Mesendoderm (in vitro differentiated cells): ENCODE data around the gene VRK1.

Experiments used
- DNase-seq: peaks from one replicate; pipeline ENCODE4 v3.0.0; 2013
- H2AK5ac ChIP-seq: 2 replicates; pipeline ENCODE4 v1.6.1; 2013; ENCODE audit warnings: low read length, inconsistent platforms
- H2BK120ac ChIP-seq: 2 replicates; pipeline ENCODE4 v1.6.1; 2013; ENCODE audit warnings: low read depth, mild to moderate bottlenecking, low read length, moderate library complexity, mixed read lengths
- H2BK15ac ChIP-seq: replicated peaks from 2 replicates; pipeline ENCODE4 v1.6.1; 2013; ENCODE audit warnings: low read depth, mild to moderate bottlenecking, moderate library complexity
- H2BK5ac ChIP-seq: 2 replicates; pipeline ENCODE4 v1.6.1; 2013; ENCODE audit warnings: low read length, inconsistent platforms
- H3K18ac ChIP-seq: 2 replicates; pipeline ENCODE4 v1.6.1; 2013; ENCODE audit warnings: mild to moderate bottlenecking, low read length, mixed read lengths
- H3K23ac ChIP-seq: one replicate; pipeline ENCODE4 v1.6.1; 2013; ENCODE audit warnings: low read length
- H3K27ac ChIP-seq: 2 replicates; pipeline ENCODE4 v1.5.1; 2013; ENCODE audit warnings: low read depth, mild to moderate bottlenecking, inconsistent platforms, low read length, moderate library complexity
- H3K27me3 ChIP-seq: 2 replicates; pipeline ENCODE4 v1.6.1; 2013; ENCODE audit warnings: low read length, control low read depth, mild to moderate bottlenecking, inconsistent platforms; ENCODE audit not compliant: insufficient read depth, poor library complexity
- H3K36me3 ChIP-seq: 2 replicates; pipeline ENCODE4 v1.6.1; 2013; ENCODE audit warnings: low read length, inconsistent platforms; ENCODE audit not compliant: control insufficient read depth, insufficient read depth
- H3K4ac ChIP-seq: one replicate; pipeline ENCODE4 v1.6.1; 2013; ENCODE audit warnings: low read depth, mild to moderate bottlenecking, low read length, moderate library complexity
- H3K4me1 ChIP-seq: 2 replicates; pipeline ENCODE4 v1.6.1; 2013; ENCODE audit warnings: low read depth, low read length, inconsistent platforms; ENCODE audit not compliant: control insufficient read depth
- H3K4me2 ChIP-seq: 2 replicates; pipeline ENCODE4 v1.6.1; 2013; ENCODE audit warnings: low read length
- H3K4me3 ChIP-seq: 2 replicates; pipeline ENCODE4 v1.5.1; 2013; ENCODE audit warnings: mild to moderate bottlenecking, low read length
- H3K56ac ChIP-seq: one replicate; pipeline ENCODE4 v1.6.1; 2013; ENCODE audit warnings: low read length
- H3K79me1 ChIP-seq: 2 replicates; pipeline ENCODE4 v1.6.1; 2013; ENCODE audit warnings: low read length, inconsistent platforms
- H3K79me2 ChIP-seq: 2 replicates; pipeline ENCODE4 v1.6.1; 2013; ENCODE audit warnings: mild to moderate bottlenecking, low read length; ENCODE audit not compliant: control insufficient read depth, insufficient read depth
- H3K9ac ChIP-seq: 2 replicates; pipeline ENCODE4 v1.6.1; 2013; ENCODE audit warnings: low read length, inconsistent platforms
- H4K5ac ChIP-seq: one replicate; pipeline ENCODE4 v1.6.1; 2013; ENCODE audit warnings: low read length
- H4K8ac ChIP-seq: one replicate; pipeline ENCODE4 v1.6.1; 2013; ENCODE audit warnings: low read depth, mild to moderate bottlenecking, control low read depth, low read length, moderate library complexity
- WGBS: extraction: QIAGEN DNeasy Blood & Tissue Kit; methylation state at CpG from one replicate; pipeline ENCODE4 v1.1.7; 2013; ENCODE audit warnings: low lambda C conversion rate, missing lambda C conversion rate; ENCODE audit not compliant: insufficient coverage; ENCODE audit errors: extremely low coverage; 5-methylcytosine and 5-hydroxymethylcytosine counted together

The VRK1 gene

DNA sequence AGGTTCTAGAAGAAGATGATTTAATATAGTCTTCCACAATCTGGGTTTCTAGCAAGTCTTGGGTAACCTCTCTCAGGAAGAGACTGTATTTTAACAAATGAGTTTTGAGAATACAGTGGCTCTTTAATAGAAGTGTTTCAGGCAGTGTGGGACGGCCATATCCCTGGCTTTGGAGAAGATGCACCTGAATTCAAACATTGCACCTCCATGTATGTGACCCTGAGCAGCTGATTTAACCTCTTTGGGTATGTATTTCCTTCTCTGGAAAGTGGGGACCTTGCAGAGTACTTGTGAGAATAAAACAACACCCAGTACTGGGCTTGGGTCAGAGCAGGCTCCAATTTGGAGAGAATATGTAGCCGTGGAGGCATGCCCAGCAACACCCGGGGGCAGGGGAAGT lies 15.8 kb upstream of the VRK1 start:
- no peak overlapping the region for H3K4ac ChIP-seq
- H3K27ac ChIP-seq, result no peak overlapping the region
- H3K27me3 ChIP-seq, result no peaks in the 10 kb centered on the region
- no peak overlapping the region for H2BK15ac ChIP-seq
- H3K4me1 ChIP-seq, result no peaks in the 10 kb centered on the region
- H4K8ac ChIP-seq, result no peak overlapping the region
- no peaks in the 10 kb centered on the region for H3K36me3 ChIP-seq
- H2BK120ac ChIP-seq, result no peak overlapping the region
- no peak overlapping the region for H3K4me2 ChIP-seq
- DNase-seq, result no peak
- H3K79me1 ChIP-seq, result no peaks in the 10 kb centered on the region
- no peak overlapping the region for H3K56ac ChIP-seq
- H2BK5ac ChIP-seq, result no peak overlapping the region
- H3K23ac ChIP-seq, result no peak overlapping the region
- H3K9ac ChIP-seq, result no peak overlapping the region
- no peak overlapping the region for H3K18ac ChIP-seq
- H3K4me3 ChIP-seq, result no peak overlapping the region
- no peaks in the 10 kb centered on the region for H3K79me2 ChIP-seq
- no CpG with 5 or more reads among the region's 3 CpGs for WGBS
- no peak overlapping the region for H4K5ac ChIP-seq
- H2AK5ac ChIP-seq, result no peak overlapping the region

DNA sequence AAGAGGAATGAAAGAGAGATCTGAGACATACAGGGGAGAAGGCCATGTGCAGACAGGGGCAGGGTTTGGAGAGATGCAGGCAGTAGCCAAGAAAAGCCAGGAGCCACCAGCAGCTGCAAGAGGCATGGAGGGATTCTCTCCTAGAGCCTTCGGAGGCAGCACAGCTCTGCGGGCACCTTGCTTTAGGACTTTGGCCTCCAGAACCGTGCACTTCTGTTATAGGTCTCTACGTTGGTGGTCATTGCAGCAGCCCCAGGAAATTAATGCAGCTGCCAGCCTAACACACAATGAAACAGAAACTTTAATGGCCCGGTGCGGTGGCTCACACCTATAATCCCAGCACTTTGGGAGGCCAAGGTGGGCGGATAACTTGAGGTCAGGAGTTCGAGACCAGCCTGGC lies 14.7 kb upstream of the VRK1 start:
- no peaks in the 10 kb centered on the region for H3K79me2 ChIP-seq
- no peaks in the 10 kb centered on the region for H3K36me3 ChIP-seq
- H3K9ac ChIP-seq, result no peak overlapping the region
- no CpG with 5 or more reads among the region's 8 CpGs for WGBS
- no peaks in the 10 kb centered on the region for H3K4me1 ChIP-seq
- no peak overlapping the region for H2BK15ac ChIP-seq
- no peak overlapping the region for H3K56ac ChIP-seq
- H3K18ac ChIP-seq, result no peak overlapping the region
- no peak overlapping the region for H2BK5ac ChIP-seq
- no peak overlapping the region for H3K4ac ChIP-seq
- no peak overlapping the region for H3K4me2 ChIP-seq
- DNase-seq, result no peak
- H3K23ac ChIP-seq, result no peak overlapping the region
- H4K8ac ChIP-seq, result no peak overlapping the region
- H3K27me3 ChIP-seq, result no peaks in the 10 kb centered on the region
- H4K5ac ChIP-seq, result no peak overlapping the region
- no peaks in the 10 kb centered on the region for H3K79me1 ChIP-seq
- H3K4me3 ChIP-seq, result no peak overlapping the region
- no peak overlapping the region for H3K27ac ChIP-seq
- no peak overlapping the region for H2BK120ac ChIP-seq
- no peak overlapping the region for H2AK5ac ChIP-seq

DNA sequence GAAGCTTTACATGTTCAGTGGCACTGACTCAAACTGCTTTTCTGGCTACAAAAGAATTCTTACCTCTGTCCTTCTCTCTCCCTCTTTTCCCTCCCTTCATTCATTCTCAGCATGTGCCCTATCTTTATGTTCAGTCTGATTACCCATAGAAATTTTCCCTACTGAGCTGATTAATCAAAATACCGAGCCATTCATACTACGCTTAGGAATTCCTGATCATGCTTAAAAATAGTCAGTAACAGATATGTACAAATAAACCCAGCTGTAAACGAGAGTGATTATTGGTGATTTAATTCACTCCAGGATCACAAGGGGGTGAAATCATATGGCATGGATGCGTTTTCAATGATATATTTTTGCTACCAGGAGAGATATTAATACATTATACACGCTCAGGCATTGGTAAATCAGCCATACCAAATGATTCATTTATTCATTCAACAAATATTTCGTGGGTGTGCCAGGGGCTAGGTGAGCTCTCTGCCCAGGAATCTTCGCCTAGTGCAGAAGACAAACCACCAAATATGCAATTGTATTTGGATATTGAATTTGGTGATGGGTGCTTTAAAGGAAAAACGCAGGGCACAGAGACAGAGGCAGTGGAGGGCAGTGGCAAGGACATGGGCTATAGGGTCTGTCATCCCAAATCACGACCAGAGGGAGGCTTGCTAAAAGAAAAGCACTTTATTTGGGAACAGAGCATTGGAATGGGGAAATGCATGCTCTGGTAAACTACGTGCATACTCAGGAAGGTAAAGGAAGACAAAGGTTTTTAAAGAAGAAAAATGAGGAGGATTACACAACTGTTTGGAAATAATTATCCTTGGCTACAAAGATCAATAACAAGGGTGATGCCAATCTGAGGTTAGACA lies 13.9 kb upstream of the VRK1 start:
- Histone ChIP-seq H3K56ac (no peak overlapping the region), H2BK120ac (no peak overlapping the region), H2BK15ac (no peak overlapping the region), H3K36me3 (no peaks in the 10 kb centered on the region), H2BK5ac (no peak overlapping the region), H3K4me2 (no peak overlapping the region), H4K8ac (no peak overlapping the region), H3K27me3 (no peaks in the 10 kb centered on the region), H3K79me1 (no peaks in the 10 kb centered on the region), H3K18ac (no peak overlapping the region), H2AK5ac (no peak overlapping the region), H3K9ac (no peak overlapping the region), H3K4me3 (no peak overlapping the region), H3K4ac (no peak overlapping the region), H3K4me1 (no peaks in the 10 kb centered on the region), H3K27ac (no peak overlapping the region), H3K79me2 (no peaks in the 10 kb centered on the region), H4K5ac (no peak overlapping the region), H3K23ac (no peak overlapping the region)
- DNase-seq, result no peak
- WGBS, result no CpG with 5 or more reads among the region's 10 CpGs

DNA sequence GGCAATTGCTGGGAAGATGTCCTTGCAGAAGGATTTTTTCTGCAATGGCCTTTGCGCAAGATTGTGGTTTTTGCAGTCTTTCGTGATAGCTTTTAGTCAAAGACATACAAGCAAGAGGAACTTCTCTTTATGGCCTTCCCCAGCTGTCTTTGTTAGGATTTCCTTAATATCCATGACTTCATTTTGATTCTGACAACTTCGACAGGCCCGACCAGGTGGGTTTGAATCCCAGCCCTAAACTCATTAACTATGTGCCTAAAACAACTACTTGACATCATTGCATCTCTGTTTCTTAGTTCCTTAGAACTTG lies 13.3 kb upstream of the VRK1 start:
- H3K79me1 ChIP-seq, result no peaks in the 10 kb centered on the region
- H3K23ac ChIP-seq, result no peak overlapping the region
- H4K5ac ChIP-seq, result no peak overlapping the region
- H2BK120ac ChIP-seq, result no peak overlapping the region
- no peak overlapping the region for H3K56ac ChIP-seq
- no peak overlapping the region for H3K27ac ChIP-seq
- H3K4me2 ChIP-seq, result no peak overlapping the region
- H2AK5ac ChIP-seq, result no peak overlapping the region
- no peak overlapping the region for H2BK5ac ChIP-seq
- no peak overlapping the region for H3K4ac ChIP-seq
- no peak overlapping the region for H2BK15ac ChIP-seq
- no peak overlapping the region for H3K9ac ChIP-seq
- no peaks in the 10 kb centered on the region for H3K79me2 ChIP-seq
- no peak for DNase-seq
- H4K8ac ChIP-seq, result no peak overlapping the region
- no peak overlapping the region for H3K18ac ChIP-seq
- no peaks in the 10 kb centered on the region for H3K36me3 ChIP-seq
- no peaks in the 10 kb centered on the region for H3K4me1 ChIP-seq
- no peaks in the 10 kb centered on the region for H3K27me3 ChIP-seq
- no peak overlapping the region for H3K4me3 ChIP-seq
- no CpG with 5 or more reads among the region's 4 CpGs for WGBS

DNA sequence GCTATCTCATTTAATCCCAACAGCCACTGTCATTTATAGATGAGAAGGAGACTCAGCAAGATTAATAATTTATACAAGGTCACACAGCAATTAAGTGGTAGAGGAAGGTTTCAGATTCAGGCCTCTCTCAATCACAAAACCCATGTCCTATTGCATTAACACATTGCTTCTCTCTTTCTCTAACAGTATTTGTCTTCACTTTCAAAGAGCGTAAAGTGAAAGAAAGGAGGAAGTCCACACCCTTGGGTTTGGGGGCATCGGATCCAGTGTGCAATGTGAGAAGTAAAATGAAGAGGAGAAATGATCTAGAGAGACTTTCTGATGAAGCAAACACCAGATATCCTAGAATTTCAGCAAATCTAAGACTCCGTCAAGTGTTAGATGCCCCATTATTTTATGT lies 7.0 kb upstream of the VRK1 start:
- no peak overlapping the region for H3K23ac ChIP-seq
- H3K4me3 ChIP-seq, result no peak overlapping the region
- no peaks in the 10 kb centered on the region for H3K79me1 ChIP-seq
- H3K4me2 ChIP-seq, result no peak overlapping the region
- no peak overlapping the region for H3K56ac ChIP-seq
- H2BK120ac ChIP-seq, result no peak overlapping the region
- no peak overlapping the region for H4K5ac ChIP-seq
- DNase-seq, result no peak
- no peak overlapping the region for H4K8ac ChIP-seq
- no peaks in the 10 kb centered on the region for H3K4me1 ChIP-seq
- no peaks in the 10 kb centered on the region for H3K36me3 ChIP-seq
- no peaks in the 10 kb centered on the region for H3K27me3 ChIP-seq
- no peak overlapping the region for H3K27ac ChIP-seq
- H2BK15ac ChIP-seq, result no peak overlapping the region
- no peak overlapping the region for H3K9ac ChIP-seq
- no peak overlapping the region for H3K4ac ChIP-seq
- WGBS, result no CpG with 5 or more reads among the region's 3 CpGs
- H3K18ac ChIP-seq, result no peak overlapping the region
- no peak overlapping the region for H2BK5ac ChIP-seq
- no peaks in the 10 kb centered on the region for H3K79me2 ChIP-seq
- H2AK5ac ChIP-seq, result no peak overlapping the region

DNA sequence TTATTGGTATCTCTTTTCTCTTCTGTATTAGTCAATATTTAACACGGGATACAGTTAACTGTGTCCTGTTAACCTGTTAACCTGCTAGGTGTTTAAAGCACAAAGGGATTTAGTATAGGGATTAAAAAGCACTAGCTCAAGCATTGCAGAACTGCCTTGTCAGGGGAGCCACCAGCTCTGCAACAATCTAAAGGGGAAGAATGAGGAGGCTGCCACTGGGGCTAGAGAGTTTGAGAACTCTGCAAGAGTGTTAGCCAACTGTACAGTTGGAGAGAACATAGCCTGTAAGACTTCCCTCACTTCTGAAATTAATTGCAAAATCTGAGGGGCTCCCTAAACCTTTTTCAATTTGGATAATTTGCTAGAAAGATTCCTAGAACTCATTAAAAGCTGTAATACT lies 6.5 kb upstream of the VRK1 start:
- Histone ChIP-seq H3K9ac (no peak overlapping the region), H3K18ac (no peak overlapping the region), H3K4me3 (no peak overlapping the region), H3K4me2 (no peak overlapping the region), H3K36me3 (no peaks in the 10 kb centered on the region), H4K5ac (no peak overlapping the region), H3K79me1 (no peaks in the 10 kb centered on the region), H3K79me2 (no peaks in the 10 kb centered on the region), H2AK5ac (no peak overlapping the region), H2BK5ac (no peak overlapping the region), H2BK15ac (no peak overlapping the region), H2BK120ac (no peak overlapping the region), H3K27ac (no peak overlapping the region), H3K23ac (no peak overlapping the region), H4K8ac (no peak overlapping the region), H3K56ac (no peak overlapping the region), H3K4ac (no peak overlapping the region), H3K4me1 (no peaks in the 10 kb centered on the region), H3K27me3 (no peaks in the 10 kb centered on the region)
- no CpG with 5 or more reads among the region's 1 CpG for WGBS
- no peak for DNase-seq
